Measurements from ENCODE around the gene STPG2. TPM values are rescaled to one million over a fixed set of nuclear protein-coding genes. Genes with fewer than 3 reads are reported as not detected.
"Not testable (repeated sequence)": the region's sequence is repeated elsewhere in the genome, so short reads cannot be mapped to it uniquely, and the experiment has no call there.

Gene STPG2
- total and polyA plus RNA-seq, 4 donors: 0.10 to 1.6 (median 0.27) TPM

DNA sequence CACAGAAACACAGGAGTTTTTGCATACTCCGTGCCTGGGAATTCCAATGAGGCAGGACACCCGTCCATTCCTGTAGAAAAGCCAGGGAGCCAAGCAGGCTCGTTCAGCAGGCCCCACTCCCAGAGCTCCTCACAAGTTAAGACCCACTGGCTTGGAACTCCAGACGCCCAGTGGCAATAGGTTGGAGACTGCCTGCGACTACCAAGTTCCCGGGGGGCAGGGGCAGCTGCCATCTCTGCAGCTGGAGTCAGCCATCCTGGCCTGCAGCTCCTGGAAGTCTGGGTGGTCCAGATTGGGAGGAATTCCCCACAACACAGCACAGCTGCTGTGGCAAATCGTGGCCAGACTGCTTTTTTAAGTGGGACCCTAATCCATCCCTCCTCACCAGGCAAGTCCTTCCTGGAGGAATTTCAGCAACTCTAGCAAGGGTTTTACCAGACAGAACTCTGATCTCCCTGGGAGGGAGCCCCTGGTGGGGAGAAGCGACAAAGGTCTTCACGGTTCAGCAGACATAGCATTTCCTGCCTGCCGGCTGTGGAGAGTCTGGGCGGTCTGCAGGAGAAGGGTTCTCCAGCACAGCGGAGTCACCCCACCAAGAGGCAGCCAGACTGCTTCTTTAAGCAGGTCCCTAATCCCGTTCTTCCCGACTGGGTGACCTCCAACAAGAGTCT lies 231.9 kb downstream of the STPG2 start:
- no peak overlapping the region for H3K4me3 ChIP-seq
- no peaks in the 10 kb centered on the region for H3K27me3 ChIP-seq (ENCODE audit: control insufficient read depth in 3 of 3, insufficient read depth in 3 of 3, low read length in 2 of 3)
- H3K36me3 ChIP-seq (ENCODE audit: control insufficient read depth in 4 of 4, insufficient read depth in 4 of 4, low read length in 4 of 4): no peaks in the 10 kb centered on the region
- H3K27ac ChIP-seq (ENCODE audit: low read depth in 1 of 2, low read length in 1 of 2): no peak overlapping the region
- ATAC-seq (ENCODE audit: insufficient read depth, low FRiP score) (no peak), DNase-seq (no peak)
- H3K4me1 ChIP-seq (ENCODE audit: control insufficient read depth in 5 of 5, insufficient read depth in 5 of 5, low read length in 5 of 5): no peaks in the 10 kb centered on the region
- 82 to 89% methylated on average over 14 of the region's 14 CpGs for WGBS, 2 donors
- TF ChIP-seq CTCF (IDR thresholded peaks at IDR 0.05; ENCODE audit: control extremely low read depth, extremely low read depth): no peak
- H3K9ac ChIP-seq (ENCODE audit: insufficient read depth in 1 of 2, low read length in 2 of 2): no peak overlapping the region
- peaks cover 0 to 7% (median 1%) of the 10 kb centered on the region in 4 donors for H3K9me3 ChIP-seq (ENCODE audit: control insufficient read depth in 4 of 4, insufficient read depth in 3 of 4, low read length in 3 of 4)

GRCh38 chr4:97910005-97910404 lies 233.3 kb downstream of the STPG2 start:
- H3K36me3 ChIP-seq (ENCODE audit: control insufficient read depth in 4 of 4, insufficient read depth in 4 of 4, low read length in 4 of 4): no peaks in the 10 kb centered on the region
- H3K4me3 ChIP-seq: no peak overlapping the region
- TF ChIP-seq CTCF (IDR thresholded peaks at IDR 0.05; ENCODE audit: control extremely low read depth, extremely low read depth): no peak
- WGBS, 2 donors: 55 to 65% methylated on average over 3 of the region's 3 CpGs
- H3K9me3 ChIP-seq (ENCODE audit: control insufficient read depth in 4 of 4, insufficient read depth in 3 of 4, low read length in 3 of 4): peaks cover 0 to 6% (median 0%) of the 10 kb centered on the region in 4 donors
- no peaks in the 10 kb centered on the region for H3K4me1 ChIP-seq (ENCODE audit: control insufficient read depth in 5 of 5, insufficient read depth in 5 of 5, low read length in 5 of 5)
- DNase-seq (no peak), ATAC-seq (ENCODE audit: insufficient read depth, low FRiP score) (no peak)
- H3K27ac ChIP-seq (ENCODE audit: low read depth in 1 of 2, low read length in 1 of 2): no peak overlapping the region
- H3K9ac ChIP-seq (ENCODE audit: insufficient read depth in 1 of 2, low read length in 2 of 2): no peak overlapping the region
- no peaks in the 10 kb centered on the region for H3K27me3 ChIP-seq (ENCODE audit: control insufficient read depth in 3 of 3, insufficient read depth in 3 of 3, low read length in 2 of 3)

DNA sequence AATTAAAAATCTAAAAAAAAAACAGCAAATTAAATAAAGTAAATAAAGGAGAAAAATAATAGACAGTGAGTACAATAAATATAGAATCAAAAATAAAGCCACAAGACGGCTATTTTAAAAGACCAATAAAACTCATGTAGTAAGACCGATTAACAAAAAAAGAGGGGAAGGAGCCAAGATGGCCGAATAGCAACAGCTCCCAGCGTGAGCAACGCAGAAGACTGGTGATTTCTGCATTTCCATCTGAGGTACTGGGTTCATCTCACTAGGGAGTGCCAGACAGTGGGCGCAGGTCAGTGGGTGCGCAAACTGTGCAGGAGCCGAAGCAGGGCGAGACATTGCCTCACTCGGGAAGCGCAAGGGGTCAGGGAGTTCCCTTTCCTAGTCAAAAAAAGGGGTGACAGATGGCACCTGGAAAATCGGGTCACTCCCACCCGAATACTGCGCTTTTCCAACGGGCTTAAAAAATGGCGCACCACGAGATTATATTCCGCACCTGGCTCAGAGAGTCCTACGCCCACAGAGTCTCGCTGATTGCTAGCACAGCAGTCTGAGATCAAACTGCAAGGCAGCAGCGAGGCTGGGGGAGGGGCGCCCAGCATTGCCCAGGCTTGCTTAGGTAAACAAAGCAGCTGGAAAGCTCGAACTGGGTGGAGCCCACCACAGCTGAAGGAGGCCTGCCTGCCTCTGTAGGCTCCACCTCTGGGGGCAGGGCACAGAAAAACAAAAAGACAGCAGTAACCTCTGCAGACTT lies 239.7 kb downstream of the STPG2 start:
- not testable (repeated sequence) for H3K4me3 ChIP-seq; H3K9ac ChIP-seq (ENCODE audit: insufficient read depth in 1 of 2, low read length in 2 of 2); DNase-seq; H3K4me1 ChIP-seq (ENCODE audit: control insufficient read depth in 5 of 5, insufficient read depth in 5 of 5, low read length in 5 of 5); ATAC-seq (ENCODE audit: insufficient read depth, low FRiP score); H3K27me3 ChIP-seq (ENCODE audit: control insufficient read depth in 3 of 3, insufficient read depth in 3 of 3, low read length in 2 of 3); H3K9me3 ChIP-seq (ENCODE audit: control insufficient read depth in 4 of 4, insufficient read depth in 3 of 4, low read length in 3 of 4); H3K27ac ChIP-seq (ENCODE audit: low read depth in 1 of 2, low read length in 1 of 2); H3K36me3 ChIP-seq (ENCODE audit: control insufficient read depth in 4 of 4, insufficient read depth in 4 of 4, low read length in 4 of 4)
- WGBS, 2 donors: 90 to 92% methylated on average over 23 of the region's 23 CpGs

- ATAC-seq (ENCODE audit: insufficient read depth, low FRiP score): no peak
- 69 to 96% methylated on average over 2 of the region's 2 CpGs for WGBS, 2 donors
- Histone ChIP-seq H3K9ac (ENCODE audit: insufficient read depth in 1 of 2, low read length in 2 of 2) (no peak overlapping the region), H3K9me3 (ENCODE audit: control insufficient read depth in 4 of 4, insufficient read depth in 3 of 4, low read length in 3 of 4) (no peaks in the 10 kb centered on the region), H3K27me3 (ENCODE audit: control insufficient read depth in 3 of 3, insufficient read depth in 3 of 3, low read length in 2 of 3) (no peaks in the 10 kb centered on the region), H3K36me3 (ENCODE audit: control insufficient read depth in 4 of 4, insufficient read depth in 4 of 4, low read length in 4 of 4) (no peaks in the 10 kb centered on the region), H3K4me3 (no peak overlapping the region), H3K4me1 (ENCODE audit: control insufficient read depth in 5 of 5, insufficient read depth in 5 of 5, low read length in 5 of 5) (no peaks in the 10 kb centered on the region), H3K27ac (ENCODE audit: low read depth in 1 of 2, low read length in 1 of 2) (no peak overlapping the region)
- no peak for TF ChIP-seq CTCF (IDR thresholded peaks at IDR 0.05; ENCODE audit: control extremely low read depth, extremely low read depth)
- DNase-seq: no peak
Observed at GRCh38 chr4:97900229-97900628, 243.0 kb downstream of the STPG2 start.
